Upper lobe of left lung (tissue), 4 donors: ENCODE measurements around the gene TOP1.

Experiments used
- POLR2A ChIP-seq, 4 donors: fragments of 450-650 bp; IDR thresholded peaks; one replicate each; pipeline ENCODE4 v1.5.1; 2016 to 2017; ENCODE audit warnings: antibody characterized with exemption in 4 of 4, mild to moderate bottlenecking in 2 of 4
- POLR2AphosphoS5 ChIP-seq, 2 donors: sonication (generic); formaldehyde crosslinking; IDR thresholded peaks; one replicate each; pipeline ENCODE4 v1.5.1; 2017; ENCODE audit warnings: antibody characterized with exemption in 2 of 2
- TF ChIP-seq, protein P1 (sequence below), 6 experiments: fragments of 450-650 bp in 4 of 6; fragments of 200-600 bp in 2 of 6; sonication (generic) in 2 of 6; IDR thresholded peaks; one replicate each; pipeline ENCODE4 v1.5.1; 2016 to 2019; ENCODE audit warnings: antibody characterized with exemption in 6 of 6

DNA sequence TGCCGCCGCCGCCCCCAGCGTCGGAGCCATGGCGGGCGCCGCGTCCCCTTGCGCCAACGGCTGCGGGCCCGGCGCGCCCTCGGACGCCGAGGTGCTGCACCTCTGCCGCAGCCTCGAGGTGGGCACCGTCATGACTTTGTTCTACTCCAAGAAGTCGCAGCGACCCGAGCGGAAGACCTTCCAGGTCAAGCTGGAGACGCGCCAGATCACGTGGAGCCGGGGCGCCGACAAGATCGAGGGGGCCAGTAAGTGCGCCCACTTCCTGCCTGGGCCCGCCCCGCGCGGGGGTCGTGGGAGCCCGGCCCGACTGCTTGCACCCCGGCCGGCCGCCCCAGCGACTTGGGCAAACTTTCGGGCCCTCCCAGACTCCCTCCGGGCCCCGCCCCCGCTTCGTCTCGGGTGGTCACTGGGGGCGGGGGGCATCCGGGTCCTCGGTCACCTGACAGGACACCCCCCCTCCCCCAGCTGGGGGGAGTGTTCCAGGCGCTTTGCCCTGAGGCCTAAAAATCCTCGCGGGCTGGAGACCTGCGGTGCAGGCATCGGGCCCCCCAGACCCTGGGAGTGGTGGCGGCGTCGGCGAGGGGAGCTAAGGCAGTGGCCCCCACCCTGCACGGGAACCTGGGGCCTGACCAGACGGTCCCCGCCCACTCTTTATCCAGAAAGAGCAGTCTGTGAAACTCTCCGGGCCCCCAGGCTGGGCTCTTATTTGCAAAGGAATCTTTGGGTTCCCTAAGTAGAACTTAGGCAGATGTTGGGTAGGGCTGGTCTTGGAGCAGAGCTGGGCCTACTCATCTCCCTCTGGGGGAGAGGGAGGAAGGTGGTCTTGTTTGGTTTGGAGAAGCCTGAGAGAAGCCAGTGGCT, 109.2 kb downstream of the TOP1 start:
- TF ChIP-seq, protein P1, sequence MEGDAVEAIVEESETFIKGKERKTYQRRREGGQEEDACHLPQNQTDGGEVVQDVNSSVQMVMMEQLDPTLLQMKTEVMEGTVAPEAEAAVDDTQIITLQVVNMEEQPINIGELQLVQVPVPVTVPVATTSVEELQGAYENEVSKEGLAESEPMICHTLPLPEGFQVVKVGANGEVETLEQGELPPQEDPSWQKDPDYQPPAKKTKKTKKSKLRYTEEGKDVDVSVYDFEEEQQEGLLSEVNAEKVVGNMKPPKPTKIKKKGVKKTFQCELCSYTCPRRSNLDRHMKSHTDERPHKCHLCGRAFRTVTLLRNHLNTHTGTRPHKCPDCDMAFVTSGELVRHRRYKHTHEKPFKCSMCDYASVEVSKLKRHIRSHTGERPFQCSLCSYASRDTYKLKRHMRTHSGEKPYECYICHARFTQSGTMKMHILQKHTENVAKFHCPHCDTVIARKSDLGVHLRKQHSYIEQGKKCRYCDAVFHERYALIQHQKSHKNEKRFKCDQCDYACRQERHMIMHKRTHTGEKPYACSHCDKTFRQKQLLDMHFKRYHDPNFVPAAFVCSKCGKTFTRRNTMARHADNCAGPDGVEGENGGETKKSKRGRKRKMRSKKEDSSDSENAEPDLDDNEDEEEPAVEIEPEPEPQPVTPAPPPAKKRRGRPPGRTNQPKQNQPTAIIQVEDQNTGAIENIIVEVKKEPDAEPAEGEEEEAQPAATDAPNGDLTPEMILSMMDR (IDR thresholded peaks at IDR 0.05), result no peak
- peak in 1 of 4 donors; percentile 34 for TF ChIP-seq POLR2A (IDR thresholded peaks at IDR 0.05)
- peak; percentile 23 to 49 for TF ChIP-seq POLR2AphosphoS5 (IDR thresholded peaks at IDR 0.05)
